Thyroid gland (tissue), 4 donors: ENCODE data around the gene ST6GALNAC4. TPM values are rescaled to one million over a fixed set of nuclear protein-coding genes. Genes with fewer than 3 reads are reported as not detected.

Experiments
- DNase-seq, 2 donors: peaks; one replicate each; pipeline ENCODE4 v3.0.0-alpha.2; 2019
- H3K27ac ChIP-seq, 3 donors: fragments of 200-600 bp; sonication (generic); 1 replicate in 2 of 3; 2 replicates in 1 of 3; pipeline ENCODE4 v1.5.1; 2016 to 2019; ENCODE audit warnings: mild to moderate bottlenecking in 1 of 3, moderate library complexity in 1 of 3
- H3K27me3 ChIP-seq: fragments of 200-600 bp; sonication (generic); one replicate; pipeline ENCODE4 v1.5.1; 2019
- H3K36me3 ChIP-seq, 2 donors: fragments of 200-600 bp; sonication (generic); one replicate each; pipeline ENCODE4 v1.5.1; 2016 to 2019
- H3K4me1 ChIP-seq, 2 donors: fragments of 200-600 bp; sonication (generic); one replicate each; pipeline ENCODE4 v1.5.1; 2017 to 2019
- H3K4me3 ChIP-seq, 3 donors: fragments of 200-600 bp; sonication (generic); replicated peaks in 1 of 3; 1 replicate in 2 of 3; 2 replicates in 1 of 3; pipeline ENCODE4 v1.5.1; 2016; ENCODE audit warnings: mild to moderate bottlenecking in 1 of 3
- H3K9me3 ChIP-seq: fragments of 200-600 bp; sonication (generic); one replicate; pipeline ENCODE4 v1.5.1; 2017
- POLR2A ChIP-seq, 2 donors: fragments of 450-650 bp; IDR thresholded peaks; one replicate each; pipeline ENCODE4 v1.6.1; 2017; ENCODE audit warnings: antibody characterized with exemption in 2 of 2, mild to moderate bottlenecking in 2 of 2, moderate library complexity in 1 of 2
- WGBS, 2 donors: methylation state at CpG; one replicate each; pipeline ENCODE4 v1.1.5; 2017; 5-methylcytosine and 5-hydroxymethylcytosine counted together
- intact Hi-C: fragments of 100-400 bp; cut with DNase I; formaldehyde crosslinking; loops from one replicate; pipeline ENCODE4 v1.15.1; 2023
- total RNA-seq, 4 donors: library from RNA; depleted of rRNA; stranded (reverse); fragments of >200 nt; gene quantifications; one replicate each; pipeline ENCODE4 v1.2.3, GENCODE V29; 2016
- TF ChIP-seq, protein P1 (sequence below), 6 experiments: fragments of 200-600 bp in 3 of 6; fragments of 450-650 bp in 3 of 6; sonication (generic) in 3 of 6; IDR thresholded peaks; one replicate each; pipeline ENCODE4 v1.5.1; 2016 to 2019; ENCODE audit warnings: antibody characterized with exemption in 6 of 6, mild to moderate bottlenecking in 2 of 6, inconsistent platforms in 1 of 6, moderate library complexity in 1 of 6

The ST6GALNAC4 gene
- total RNA-seq, 4 donors from 2014 or later: 8.9 to 27.4 (median 19.1) TPM

DNA sequence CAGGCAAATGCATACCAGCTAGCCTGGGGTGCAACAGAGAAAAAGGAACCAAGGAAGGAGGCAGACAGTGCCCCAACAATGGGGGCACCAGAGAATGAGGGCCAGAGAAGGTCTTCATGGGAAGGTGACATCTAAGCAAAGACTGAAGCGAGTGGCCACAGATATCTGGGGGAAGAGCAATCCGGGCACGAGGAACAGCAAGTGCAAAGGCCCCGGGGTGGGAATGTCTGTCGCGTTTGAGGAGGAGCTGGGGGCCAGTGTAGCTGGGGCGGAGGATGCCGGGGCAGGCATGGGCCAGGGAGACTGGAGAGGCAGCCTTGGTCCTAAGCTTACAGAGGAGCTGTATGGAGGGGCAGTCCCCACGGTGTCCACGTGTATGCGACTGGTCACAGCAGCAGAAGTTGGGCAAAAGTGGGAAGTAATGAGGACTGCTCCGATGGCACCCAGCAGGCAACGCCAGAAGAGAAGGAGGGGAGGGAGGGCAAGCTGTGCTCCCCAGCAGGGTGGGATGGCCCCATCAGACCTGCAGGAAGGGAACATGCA, 44.8 kb upstream of the ST6GALNAC4 start:
- Histone ChIP-seq H3K9me3 (no peaks in the 10 kb centered on the region), H3K36me3 (no peaks in the 10 kb centered on the region), H3K4me3 (no peak overlapping the region), H3K27me3 (no peaks in the 10 kb centered on the region), H3K27ac (no peak overlapping the region), H3K4me1 (peaks cover 30 to 65% of the 10 kb centered on the region in 2 donors)
- 92 to 95% methylated on average over 13 of the region's 13 CpGs for WGBS, 2 donors
- no peak for DNase-seq
- intact Hi-C loops: no loop called here
- TF ChIP-seq, protein P1, sequence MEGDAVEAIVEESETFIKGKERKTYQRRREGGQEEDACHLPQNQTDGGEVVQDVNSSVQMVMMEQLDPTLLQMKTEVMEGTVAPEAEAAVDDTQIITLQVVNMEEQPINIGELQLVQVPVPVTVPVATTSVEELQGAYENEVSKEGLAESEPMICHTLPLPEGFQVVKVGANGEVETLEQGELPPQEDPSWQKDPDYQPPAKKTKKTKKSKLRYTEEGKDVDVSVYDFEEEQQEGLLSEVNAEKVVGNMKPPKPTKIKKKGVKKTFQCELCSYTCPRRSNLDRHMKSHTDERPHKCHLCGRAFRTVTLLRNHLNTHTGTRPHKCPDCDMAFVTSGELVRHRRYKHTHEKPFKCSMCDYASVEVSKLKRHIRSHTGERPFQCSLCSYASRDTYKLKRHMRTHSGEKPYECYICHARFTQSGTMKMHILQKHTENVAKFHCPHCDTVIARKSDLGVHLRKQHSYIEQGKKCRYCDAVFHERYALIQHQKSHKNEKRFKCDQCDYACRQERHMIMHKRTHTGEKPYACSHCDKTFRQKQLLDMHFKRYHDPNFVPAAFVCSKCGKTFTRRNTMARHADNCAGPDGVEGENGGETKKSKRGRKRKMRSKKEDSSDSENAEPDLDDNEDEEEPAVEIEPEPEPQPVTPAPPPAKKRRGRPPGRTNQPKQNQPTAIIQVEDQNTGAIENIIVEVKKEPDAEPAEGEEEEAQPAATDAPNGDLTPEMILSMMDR (IDR thresholded peaks at IDR 0.05): no peak
- no peak for TF ChIP-seq POLR2A (IDR thresholded peaks at IDR 0.05)

DNA sequence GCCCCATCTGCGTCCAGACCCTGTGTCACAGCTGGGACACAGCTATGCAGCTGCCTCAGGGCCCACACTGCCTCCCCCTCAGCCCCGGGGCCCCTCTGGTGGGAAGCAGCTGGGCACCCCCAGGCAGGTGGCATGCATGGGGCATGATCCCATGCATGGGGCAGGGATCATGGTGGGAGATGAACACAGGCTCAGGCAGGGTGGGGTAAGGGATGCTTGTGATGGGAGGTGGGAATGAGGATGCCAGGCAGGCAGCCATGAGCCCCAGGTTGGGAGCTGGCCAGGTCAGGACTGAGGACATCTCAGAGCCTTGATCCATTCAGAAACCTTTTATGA, 44.3 kb upstream of the ST6GALNAC4 start:
- peaks cover 30 to 65% of the 10 kb centered on the region in 2 donors for H3K4me1 ChIP-seq
- no peaks in the 10 kb centered on the region for H3K27me3 ChIP-seq
- 85 to 100% methylated on average over 1 to 2 of the region's 2 CpGs for WGBS, 2 donors
- H3K36me3 ChIP-seq: no peaks in the 10 kb centered on the region
- TF ChIP-seq POLR2A (IDR thresholded peaks at IDR 0.05): no peak
- TF ChIP-seq, protein P1 (IDR thresholded peaks at IDR 0.05): no peak
- H3K27ac ChIP-seq: peak overlapping the region in 2 of 3 donors; percentile 40 to 62
- H3K4me3 ChIP-seq: no peak overlapping the region
- DNase-seq: no peak
- H3K9me3 ChIP-seq: no peaks in the 10 kb centered on the region
- intact Hi-C loops: no loop called here

DNA sequence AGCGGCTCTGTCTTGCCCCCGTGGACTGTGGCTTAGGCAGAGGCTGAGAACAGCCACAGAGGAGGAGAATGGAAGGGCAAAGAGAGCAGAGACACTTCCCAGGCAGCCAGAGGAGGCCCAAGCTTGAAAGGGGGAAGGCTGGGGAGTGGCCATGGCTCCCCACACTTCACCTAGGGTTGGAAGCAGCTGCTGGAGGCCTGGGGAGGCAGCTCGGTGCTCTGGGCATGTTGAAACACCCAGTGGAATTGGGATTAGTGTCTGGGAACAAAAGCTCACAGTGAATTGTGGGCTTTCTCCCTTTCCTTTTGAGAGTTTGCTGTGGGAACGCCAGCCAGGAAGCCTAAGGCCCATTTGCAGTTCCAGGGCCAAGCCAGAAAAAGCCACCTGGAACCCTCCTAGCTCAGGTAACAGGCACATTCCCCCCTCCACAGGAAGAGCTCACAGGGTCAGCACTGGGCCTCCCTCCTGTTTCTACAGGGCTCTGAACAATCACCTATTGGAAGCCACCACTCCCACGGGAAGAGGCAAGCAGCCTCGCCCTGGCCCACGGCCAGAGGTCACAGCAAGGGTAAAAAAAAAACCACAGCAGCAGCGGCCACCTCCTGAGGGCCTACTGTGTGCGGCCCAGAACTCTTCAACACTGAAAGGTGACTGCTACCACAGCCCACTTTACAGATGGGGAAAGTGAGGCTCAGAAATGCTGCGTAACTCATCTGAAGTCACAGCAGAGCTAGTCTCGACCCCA, 43.7 kb upstream of the ST6GALNAC4 start:
- H3K4me1 ChIP-seq: peaks cover 30 to 65% of the 10 kb centered on the region in 2 donors
- no peak overlapping the region for H3K4me3 ChIP-seq
- H3K9me3 ChIP-seq: no peaks in the 10 kb centered on the region
- no peaks in the 10 kb centered on the region for H3K27me3 ChIP-seq
- intact Hi-C loops: no loop called here
- H3K36me3 ChIP-seq: no peaks in the 10 kb centered on the region
- WGBS, 2 donors: 44 to 56% methylated on average over 11 of the region's 11 CpGs
- TF ChIP-seq, protein P1 (IDR thresholded peaks at IDR 0.05): no peak
- no peak for TF ChIP-seq POLR2A (IDR thresholded peaks at IDR 0.05)
- H3K27ac ChIP-seq: peak overlapping the region; percentile 22 to 62 (median 40)
- no peak for DNase-seq

DNA sequence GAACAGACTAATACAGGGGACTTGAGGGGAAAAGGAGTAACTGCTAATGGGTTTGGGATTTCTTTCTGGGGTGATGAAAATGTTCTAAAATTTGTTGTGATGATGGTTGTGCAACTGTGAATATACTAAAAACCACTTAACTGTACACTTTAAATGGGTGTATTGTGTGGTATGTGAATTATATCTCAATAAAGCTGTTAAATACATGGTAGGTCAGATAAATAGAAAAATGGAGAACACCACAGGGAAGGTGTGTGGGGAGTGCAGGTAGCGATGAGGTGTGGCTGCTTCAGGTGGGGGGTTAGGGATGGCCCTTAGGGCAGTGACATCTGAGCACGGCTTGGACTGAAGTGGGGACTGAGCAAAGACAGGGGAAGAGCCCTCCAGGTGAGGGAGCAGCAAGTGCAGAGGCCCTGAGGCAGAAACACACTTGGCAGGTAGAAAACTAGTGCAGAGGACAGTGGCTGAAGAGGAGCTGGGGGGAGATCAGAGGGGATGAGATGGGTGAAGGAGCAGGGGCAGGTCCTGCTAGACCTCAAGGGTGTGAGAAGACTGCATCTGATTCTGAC, 43.1 kb upstream of the ST6GALNAC4 start:
- Histone ChIP-seq H3K27me3 (no peaks in the 10 kb centered on the region), H3K9me3 (no peaks in the 10 kb centered on the region), H3K27ac (peak overlapping the region in 2 of 3 donors; percentile 40 to 62), H3K4me1 (peaks cover 30 to 65% of the 10 kb centered on the region in 2 donors), H3K36me3 (no peaks in the 10 kb centered on the region), H3K4me3 (no peak overlapping the region)
- DNase-seq: no peak
- 68 to 86% methylated on average over 2 of the region's 2 CpGs for WGBS, 2 donors
- no peak for TF ChIP-seq POLR2A (IDR thresholded peaks at IDR 0.05)
- TF ChIP-seq, protein P1 (IDR thresholded peaks at IDR 0.05): no peak
- intact Hi-C loops: no loop called here

DNA sequence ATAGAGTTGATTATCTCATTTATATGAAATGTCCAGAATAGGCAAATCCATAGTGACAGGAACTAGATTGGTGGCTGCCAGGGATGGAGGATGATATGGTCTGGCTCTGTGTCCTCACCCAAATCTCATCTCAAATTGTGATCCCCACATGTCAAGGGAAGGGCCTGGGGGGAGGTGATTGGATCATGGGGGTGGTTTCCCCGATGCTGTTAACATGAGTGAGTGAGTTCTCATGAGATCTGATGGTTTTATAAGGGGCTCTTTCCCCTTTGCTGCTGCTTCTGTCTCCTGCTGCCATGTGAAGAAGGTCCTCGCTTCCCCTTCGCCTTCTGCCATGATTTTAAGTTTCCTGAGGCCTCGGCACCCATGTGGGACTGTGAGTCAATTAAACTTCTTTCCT, 42.6 kb upstream of the ST6GALNAC4 start:
- Histone ChIP-seq H3K27ac (no peak overlapping the region), H3K27me3 (no peaks in the 10 kb centered on the region), H3K36me3 (no peaks in the 10 kb centered on the region), H3K4me3 (no peak overlapping the region), H3K4me1 (peaks cover 35 to 65% of the 10 kb centered on the region in 2 donors), H3K9me3 (no peaks in the 10 kb centered on the region)
- intact Hi-C loops: no loop called here
- DNase-seq: no peak
- 91 to 94% methylated on average over 4 of the region's 4 CpGs for WGBS, 2 donors
- TF ChIP-seq POLR2A (IDR thresholded peaks at IDR 0.05): no peak
- TF ChIP-seq, protein P1 (IDR thresholded peaks at IDR 0.05): no peak
